GM12874 (cell line): Measurements from ENCODE around the gene SGK1.

Experiments
- CTCF ChIP-seq: IDR thresholded peaks from 2 replicates; pipeline ENCODE4 v1.5.1; 2011; ENCODE audit warnings: low read depth, mild to moderate bottlenecking, control low read depth, low read length, moderate library complexity; ENCODE audit not compliant: insufficient read depth

The SGK1 gene

GRCh38 chr6:134229520-134229919 lies 88.4 kb downstream of the SGK1 start:
- TF ChIP-seq CTCF, result no peak

- no peak for TF ChIP-seq CTCF
Measured at GRCh38 chr6:134223796-134224420, 94.0 kb downstream of the SGK1 start.

GRCh38 chr6:134221250-134221649 lies 96.7 kb downstream of the SGK1 start:
- no peak for TF ChIP-seq CTCF

GRCh38 chr6:134217798-134218140 lies 100.1 kb downstream of the SGK1 start:
- no peak for TF ChIP-seq CTCF

- TF ChIP-seq CTCF, result no peak
Measured at GRCh38 chr6:134217105-134217797, 100.7 kb downstream of the SGK1 start.

DNA sequence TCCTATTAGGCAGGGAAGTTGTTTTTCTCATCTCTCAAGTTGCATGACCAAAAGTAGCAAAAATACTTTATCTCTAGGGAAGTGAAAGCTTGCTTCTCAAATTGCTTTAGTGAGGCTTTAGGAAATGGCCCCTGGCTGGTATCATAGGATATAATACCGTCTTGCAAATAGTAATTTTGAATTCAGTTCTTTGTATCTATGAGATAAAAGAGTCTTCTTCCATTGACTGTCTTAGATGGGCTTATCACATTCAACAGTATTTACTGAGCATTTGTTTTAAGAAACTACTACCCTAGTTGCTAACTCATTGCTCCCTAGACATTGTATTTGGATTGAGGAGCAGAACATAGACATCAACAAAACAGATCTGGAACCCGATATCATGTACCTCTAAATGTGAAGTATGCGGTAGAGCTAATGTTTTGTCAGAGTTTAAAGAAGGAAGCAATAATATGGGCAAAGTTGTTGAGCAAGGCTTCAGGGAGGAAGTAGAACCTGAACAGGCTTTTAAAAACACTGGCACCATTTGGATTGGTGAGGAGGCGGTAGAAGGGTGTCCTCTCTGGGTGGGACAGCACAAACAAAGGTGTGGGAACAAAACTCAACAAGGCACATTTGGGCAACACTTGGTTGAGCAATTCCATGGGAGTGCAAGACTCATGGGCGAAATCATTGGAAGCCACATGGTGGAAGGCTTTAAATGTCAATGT lies 101.5 kb downstream of the SGK1 start:
- no peak for TF ChIP-seq CTCF

DNA sequence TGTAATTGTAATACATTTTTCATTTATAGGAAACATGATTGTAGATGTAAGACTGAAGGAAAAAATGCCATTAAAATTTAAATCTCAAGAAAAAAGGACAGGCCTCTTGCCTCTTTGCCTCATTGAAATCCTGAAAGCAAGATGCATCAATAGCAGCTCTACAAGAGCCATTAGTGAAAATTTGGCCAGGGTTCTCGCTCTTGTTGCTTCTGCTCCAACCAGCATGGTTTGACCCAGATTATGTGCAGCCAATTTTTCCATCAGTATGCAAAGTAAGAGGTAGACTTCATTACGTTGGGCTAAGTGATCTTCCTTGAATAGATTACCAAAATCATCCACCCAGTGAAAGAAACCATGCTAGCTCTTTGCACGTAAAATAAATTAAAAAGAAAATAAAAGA lies 106.6 kb downstream of the SGK1 start:
- no peak for TF ChIP-seq CTCF
